NCI-H510A (cell line): ENCODE measurements around the gene PLXNB1.
A peak's percentile ranks its signal among the peaks of the same experiment; 100 is the strongest.
"Not testable (repeated sequence)": the region's sequence is repeated elsewhere in the genome, so short reads cannot be mapped to it uniquely, and the experiment has no call there.

ENCODE experiments used
- DNase-seq: peaks from one replicate; lab custom pipeline; 2025; lab: John Stamatoyannopoulos, UW

PLXNB1 gene, protein sequence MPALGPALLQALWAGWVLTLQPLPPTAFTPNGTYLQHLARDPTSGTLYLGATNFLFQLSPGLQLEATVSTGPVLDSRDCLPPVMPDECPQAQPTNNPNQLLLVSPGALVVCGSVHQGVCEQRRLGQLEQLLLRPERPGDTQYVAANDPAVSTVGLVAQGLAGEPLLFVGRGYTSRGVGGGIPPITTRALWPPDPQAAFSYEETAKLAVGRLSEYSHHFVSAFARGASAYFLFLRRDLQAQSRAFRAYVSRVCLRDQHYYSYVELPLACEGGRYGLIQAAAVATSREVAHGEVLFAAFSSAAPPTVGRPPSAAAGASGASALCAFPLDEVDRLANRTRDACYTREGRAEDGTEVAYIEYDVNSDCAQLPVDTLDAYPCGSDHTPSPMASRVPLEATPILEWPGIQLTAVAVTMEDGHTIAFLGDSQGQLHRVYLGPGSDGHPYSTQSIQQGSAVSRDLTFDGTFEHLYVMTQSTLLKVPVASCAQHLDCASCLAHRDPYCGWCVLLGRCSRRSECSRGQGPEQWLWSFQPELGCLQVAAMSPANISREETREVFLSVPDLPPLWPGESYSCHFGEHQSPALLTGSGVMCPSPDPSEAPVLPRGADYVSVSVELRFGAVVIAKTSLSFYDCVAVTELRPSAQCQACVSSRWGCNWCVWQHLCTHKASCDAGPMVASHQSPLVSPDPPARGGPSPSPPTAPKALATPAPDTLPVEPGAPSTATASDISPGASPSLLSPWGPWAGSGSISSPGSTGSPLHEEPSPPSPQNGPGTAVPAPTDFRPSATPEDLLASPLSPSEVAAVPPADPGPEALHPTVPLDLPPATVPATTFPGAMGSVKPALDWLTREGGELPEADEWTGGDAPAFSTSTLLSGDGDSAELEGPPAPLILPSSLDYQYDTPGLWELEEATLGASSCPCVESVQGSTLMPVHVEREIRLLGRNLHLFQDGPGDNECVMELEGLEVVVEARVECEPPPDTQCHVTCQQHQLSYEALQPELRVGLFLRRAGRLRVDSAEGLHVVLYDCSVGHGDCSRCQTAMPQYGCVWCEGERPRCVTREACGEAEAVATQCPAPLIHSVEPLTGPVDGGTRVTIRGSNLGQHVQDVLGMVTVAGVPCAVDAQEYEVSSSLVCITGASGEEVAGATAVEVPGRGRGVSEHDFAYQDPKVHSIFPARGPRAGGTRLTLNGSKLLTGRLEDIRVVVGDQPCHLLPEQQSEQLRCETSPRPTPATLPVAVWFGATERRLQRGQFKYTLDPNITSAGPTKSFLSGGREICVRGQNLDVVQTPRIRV (N-terminal part only)

DNA sequence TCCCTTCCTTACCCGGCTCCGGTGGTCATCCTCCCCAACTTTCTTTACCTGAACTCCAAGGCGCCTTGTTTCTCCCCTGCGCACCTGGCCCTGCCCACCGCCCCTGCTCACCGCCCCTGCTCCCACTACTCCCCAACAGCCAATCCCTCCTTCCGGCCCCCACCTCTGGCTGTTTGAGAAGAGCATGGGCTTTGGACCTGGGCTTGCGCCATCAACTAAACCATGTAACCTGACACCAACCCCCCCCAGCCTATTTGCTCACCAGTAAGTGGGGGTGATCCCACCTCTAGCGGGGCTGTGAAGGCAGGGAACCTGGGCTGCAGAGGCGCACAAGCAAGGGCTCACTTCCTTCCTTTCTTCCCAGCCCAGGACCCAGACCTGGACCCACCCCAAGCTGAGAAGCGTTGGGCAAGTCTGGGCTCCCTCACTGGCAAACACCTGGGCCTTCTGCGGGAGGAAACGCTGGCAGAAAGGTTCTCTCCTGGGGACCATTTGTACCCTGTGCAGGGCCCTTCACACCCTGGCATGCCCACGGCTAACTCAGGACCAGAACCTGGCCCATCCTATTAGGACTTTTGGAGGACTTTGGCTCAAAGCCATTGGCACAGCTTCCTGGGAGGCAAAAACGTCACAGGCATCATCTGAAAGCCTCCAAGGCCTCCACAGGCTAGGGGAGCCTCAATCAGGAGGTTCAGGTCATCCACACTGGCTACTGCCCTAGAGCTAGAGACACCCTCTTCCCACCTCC lies at the start of gene PLXNB1:
PLXNB1 (minus strand) TSS at position 127 of the 748 bp plus-strand sequence. CDS start 5,475 bp downstream, outside the sequence.
- DNase-seq = peak; percentile 82

DNA sequence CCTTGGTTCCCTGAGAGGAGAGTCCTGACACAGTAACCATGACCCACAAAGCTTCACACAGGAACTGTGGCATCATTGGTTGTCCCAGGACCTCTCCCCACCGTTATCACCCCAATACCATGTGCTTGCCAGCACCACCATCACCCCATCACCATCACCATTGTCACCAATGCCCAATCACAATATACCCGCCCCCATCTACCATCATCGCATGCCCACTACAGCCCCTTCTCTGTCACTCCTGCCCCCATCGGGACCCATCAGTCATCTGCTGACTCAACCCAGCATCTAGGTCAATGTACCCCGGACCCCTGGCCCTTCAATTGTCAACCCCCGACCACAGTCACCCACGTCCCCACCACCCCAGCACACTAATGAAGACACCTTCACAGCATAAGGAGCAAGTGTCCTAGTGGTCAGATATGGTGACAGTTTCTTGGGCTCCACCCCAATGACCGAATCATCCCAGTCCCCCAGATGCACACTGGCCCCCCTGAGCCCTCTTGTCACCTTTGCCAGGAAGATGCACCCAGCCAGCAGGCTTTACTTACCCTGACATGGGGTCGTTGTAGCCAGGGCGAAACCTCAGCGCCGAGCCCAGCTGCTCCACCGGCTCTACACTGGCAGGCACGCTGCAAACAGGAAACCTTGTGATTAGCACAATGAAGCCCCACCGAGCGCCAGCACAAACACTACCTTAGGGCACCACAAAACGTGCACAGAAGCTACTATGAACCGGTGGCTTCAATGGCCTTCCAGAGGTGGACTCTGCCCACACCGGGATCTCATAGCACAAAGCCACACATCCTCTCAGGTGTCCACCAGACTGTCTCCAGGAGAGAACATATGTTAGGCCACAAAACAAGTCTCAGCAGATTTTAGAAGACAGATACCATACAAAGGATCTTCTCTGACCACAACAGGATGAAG lies 49.0 kb upstream of the PLXNB1 start:
- DNase-seq = no peak

DNA sequence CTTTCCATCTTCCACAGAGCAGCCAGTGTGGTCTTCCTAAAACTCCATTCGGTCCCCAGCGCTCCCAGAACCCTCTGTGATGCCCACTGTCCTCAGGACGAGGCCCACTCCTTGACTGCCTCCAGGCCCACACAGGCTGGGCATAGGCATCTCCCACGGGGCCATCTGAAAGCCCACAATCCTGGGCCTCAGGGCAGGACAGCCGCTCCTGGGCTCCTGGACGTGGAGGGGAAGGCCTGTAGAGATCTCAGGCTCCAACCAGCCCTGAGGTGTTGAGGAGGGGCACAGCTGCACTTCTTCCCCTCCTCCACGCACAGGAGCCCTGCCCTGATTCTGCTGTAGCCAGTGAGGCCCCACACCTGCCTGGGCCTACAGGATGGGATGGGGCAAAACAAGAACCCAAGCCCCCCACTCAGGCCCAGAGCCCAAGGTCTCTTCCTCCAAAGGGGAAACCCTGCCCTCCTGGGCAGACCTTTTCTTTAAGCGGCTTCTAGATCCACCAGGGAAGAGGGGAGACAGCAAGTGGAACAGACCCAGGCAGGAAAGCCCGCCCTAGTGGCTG lies 48.2 kb upstream of the PLXNB1 start:
- no peak for DNase-seq

DNA sequence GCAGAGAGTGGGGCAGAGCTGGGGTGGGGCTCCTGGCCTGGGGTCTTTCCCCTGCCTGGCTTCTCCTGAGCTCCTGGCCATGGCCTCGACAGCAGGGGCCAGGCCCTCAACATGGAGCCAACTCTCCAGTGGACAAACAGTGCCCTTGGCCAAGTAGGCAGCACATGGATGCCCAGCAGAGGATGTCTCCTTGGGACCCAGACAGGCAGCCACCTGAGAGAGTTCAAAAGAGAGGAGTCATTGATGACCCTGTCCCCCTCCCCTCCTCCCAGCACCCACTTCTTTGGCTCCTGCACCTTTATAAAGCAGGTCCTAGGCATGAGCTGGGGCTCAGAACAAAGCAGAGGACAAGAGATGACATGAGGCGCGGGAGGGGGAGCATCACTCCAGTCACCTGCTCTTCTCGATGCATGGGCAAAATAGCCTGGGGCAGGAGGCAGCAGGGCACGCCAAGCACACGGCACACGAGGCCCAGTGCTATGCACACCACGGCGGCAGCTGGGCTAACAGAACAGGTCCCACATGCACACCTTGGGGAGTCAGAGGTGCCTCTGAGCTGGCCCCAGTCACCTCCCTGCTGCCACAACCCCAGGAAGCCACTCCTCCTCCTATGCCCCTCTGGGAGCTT lies 46.7 kb upstream of the PLXNB1 start:
- no peak for DNase-seq

DNA sequence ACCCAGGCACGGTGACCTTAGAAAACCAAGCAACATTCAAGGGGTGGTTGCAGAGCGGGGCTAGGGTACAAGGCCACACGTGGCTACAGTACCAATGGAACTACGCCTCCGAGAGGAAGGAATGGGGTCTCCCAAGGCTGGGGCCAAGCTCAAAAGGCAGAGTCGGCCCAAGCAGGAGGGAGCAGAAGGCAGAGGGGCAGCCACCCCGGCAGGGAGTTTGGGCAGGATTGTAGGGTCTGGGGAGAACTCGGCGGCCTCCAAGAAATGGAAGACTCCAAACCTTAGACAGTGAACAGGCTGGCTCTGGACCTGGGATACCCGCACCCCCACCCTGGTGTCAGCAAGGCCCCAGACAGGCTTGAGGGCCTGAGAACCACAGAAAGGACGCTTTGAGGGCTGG lies 45.3 kb upstream of the PLXNB1 start:
- DNase-seq = no peak

DNA sequence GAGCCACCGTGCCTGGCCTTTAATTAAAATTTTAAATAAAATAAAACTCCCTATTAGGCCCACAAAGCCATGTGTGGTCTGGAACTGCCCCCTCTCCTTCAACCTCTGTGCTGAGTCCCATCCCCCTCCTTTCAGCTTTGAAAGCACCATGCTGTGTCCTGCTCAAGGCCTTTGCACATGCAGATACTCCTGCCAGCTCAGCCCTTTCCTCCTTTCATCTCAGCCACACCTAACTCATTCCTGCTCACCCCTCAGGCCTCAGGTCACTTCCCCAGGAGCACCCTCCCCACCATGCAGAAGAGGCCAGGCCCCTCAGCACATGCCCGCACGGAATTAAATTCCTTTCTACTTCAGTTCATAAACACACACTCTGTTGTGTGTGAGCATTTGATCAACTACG lies 44.7 kb upstream of the PLXNB1 start:
- DNase-seq = no peak

DNA sequence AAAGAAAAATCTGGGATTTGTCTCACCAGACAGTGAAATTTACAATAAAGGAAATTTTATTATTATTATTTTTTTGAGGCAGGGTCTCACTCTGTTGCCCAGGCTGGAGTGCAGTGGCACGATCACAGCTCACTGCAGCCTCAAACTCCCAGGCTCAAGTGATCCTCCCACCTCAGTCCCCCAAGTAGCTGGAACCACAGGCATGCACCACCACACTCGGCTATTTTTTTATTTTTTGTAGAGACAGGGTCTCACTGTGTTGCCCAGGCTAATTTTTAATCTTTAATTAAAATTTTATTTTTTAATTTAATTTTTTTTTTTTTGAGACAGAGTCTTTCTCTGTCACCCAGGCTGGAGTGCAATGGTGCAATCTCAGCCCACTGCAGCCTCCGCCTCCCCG lies 44.1 kb upstream of the PLXNB1 start:
- DNase-seq = not testable (repeated sequence)

DNA sequence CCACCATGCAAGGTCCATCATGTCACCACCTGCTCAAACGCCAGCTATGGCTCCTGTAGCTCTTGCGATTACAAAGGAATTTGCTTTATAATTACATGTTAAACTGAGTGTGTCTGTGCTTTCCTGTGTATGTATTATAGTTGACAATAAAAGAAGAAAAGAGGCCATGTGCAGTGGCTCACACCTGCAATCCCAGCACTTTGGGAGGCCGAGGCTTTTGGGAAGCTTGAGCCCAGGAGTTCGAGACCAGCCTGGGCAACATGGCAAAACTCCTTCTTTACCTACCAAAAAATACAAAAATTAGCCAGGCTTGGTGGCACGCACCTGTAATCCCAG lies 43.7 kb upstream of the PLXNB1 start:
- DNase-seq = no peak

DNA sequence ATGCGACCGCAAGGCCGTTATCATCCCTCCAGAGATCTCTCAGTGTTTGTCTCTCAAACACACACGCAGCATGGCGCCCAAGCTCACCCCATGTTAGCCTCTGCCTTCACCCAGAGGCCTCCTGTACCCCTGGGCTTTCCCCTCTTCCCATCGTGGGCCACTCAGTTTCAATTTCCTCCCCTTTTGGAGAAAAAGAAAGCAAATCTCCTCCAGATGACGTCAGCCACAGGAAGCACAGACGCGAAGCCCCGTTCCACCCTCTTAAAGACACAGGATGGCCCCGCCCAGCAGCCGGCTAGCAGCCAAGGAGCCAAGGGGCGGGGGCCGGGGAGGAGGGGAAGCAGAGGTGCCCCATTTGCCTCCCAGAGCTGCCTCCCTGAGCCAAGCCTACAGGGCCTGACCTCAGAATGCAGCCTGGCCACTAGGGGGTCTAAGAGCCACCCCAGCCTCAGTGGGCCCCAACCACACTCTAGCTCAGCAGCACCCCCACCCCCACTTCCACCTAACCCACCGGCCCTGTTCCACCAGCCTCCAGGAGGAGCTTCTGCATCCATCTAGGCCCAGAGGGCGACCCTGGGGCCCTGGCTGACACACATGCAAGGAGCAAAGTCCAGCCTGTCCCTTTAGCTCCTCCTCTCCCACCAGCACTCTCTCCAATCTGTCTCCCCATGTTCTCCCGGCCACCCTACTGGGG lies 43.2 kb upstream of the PLXNB1 start:
- peak; percentile 76 for DNase-seq

DNA sequence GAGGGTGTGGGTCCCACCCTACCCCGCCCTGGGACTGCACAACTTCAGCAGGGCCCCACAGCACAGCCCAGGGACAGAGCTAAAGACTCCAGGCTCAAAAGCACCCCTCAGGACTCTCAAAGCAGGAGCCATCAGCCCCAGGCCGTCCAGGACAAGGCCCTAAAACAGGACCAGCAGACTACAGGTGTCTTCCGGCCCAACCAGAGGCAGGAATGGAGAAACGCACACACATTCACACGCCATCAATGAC lies 42.7 kb upstream of the PLXNB1 start:
- DNase-seq = no peak

DNA sequence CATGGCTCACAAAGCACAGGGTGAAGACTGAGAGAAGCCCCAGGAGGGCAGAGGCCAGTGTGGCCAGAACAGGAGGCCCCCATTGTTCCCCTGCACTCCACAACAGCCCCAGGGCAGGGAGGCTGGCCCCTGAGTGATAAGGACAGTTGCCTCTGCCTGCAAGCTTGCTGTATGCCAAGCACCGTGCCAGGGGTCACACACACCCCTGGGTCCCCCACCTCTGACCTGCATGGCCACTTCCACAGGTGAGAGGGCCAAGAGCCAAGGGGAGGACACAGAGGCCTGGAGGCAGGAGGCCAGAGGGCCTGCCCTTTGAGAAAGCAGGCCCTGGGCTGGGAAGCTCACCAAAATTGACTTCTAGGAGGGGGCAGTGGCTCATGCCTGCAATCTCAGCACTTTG lies 40.4 kb upstream of the PLXNB1 start:
- DNase-seq = no peak

DNA sequence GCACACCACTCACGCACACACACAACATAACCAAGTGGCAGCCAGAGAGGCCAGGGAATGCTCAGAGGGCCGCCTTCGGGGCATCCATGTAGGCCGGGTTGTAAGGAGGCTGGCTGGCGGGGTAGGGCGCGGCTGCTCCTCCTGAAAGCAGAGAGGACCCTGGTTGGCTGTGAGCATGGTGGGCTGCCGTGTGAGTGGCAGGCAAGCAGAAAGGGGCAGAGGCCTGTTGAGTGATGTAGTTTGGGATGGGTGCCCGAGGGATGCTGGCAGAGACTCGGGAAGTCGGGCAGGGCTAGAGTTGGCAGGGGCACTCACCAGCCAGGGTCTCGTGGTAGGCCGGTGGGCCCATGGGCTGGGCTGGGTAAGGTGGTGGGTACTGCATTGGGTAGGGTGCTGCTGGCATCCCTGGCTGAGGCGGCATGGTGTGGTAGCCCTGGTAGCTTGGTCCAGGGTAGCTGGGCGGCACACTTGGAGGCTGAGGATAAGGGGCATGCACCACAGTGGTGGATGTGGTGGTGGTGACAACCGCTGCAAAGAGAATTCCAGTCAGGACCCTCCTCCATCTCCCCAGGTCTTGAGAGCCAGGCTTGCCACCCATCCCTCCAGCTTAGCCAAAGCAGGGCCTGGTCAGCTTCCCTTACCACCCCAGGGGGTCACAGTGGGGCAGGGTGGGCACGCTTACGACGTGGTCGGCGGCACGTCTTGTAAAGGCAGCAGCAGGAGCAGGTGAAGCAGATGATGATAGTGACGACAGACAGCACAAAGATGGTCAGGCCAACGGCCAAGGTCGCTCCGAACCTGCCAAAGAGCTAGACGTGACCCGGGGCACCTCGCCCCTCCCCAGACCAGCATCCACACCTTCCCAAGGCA lies 39.4 kb upstream of the PLXNB1 start:
- no peak for DNase-seq

DNA sequence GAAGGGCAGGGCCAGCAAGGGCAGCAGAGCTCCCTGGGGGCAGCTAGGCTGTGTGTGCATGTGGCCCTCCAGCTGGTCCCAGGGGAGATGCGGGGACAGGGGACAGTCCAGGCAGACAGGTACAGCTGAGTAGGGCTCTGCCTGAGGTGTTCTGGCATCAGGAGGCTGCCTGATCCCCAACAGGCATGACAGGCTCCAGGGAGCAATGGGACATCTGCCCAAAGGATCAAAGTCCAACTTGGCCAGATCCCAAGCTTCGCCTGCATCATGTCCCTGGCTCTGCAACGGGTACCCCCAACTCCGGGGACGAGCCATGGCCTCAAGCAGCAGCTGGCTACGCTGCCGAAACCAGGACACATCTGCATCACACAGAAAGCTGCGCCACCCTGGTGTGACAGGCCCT lies 38.4 kb upstream of the PLXNB1 start:
- no peak for DNase-seq

DNA sequence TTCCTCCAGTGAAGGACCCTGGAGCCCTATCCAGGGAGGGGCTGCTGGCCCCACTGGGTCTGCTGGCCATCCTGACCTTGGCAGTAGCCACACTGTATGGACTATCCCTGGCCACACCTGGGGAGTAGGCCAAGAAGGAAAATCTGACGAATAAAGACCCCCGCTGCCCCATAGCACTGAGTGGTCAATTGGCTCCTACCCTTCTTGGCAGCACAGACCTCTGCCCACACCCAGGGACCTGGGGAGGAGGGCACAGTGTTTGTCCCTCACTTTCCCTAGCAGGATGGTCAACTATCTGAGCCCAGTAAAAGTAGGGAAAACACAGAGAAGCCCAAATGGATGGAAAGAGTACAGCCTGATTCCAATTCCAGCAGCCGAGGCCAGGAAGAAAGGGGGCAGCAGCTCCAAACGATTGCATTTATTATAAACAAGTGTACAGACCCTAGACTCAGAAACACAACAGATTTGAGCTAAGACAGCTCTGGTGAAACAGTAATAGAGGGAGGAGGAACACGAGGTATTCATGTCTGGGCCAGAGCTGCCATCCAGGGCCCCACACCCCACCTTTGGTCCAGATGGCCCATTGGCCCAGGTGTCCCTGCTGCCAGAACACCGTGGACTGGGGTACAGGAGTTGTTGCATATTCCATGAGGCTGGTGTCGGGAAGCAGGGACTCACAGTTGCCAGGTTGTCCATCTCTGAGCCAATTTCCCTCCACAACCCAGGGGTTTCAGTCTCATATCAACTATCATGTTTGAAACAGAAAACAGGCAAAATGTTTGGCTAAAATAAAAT lies 37.8 kb upstream of the PLXNB1 start:
- DNase-seq = no peak

DNA sequence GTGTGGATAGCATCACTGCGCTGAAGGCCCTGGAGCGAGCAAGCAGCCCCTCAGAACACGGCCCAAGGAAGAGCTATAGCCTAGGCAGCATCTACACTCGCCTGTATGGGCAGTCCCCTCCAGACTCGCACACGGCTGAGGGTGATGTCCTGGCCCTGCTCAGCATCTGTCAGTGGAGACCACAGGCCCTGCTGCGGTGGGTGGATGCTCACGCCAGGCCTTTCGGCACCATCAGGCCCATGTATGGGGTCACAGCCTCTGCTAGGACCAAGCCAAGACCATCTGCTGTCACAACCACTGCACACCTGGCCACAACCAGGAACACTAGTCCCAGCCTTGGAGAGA lies 37.2 kb upstream of the PLXNB1 start:
- no peak for DNase-seq

DNA sequence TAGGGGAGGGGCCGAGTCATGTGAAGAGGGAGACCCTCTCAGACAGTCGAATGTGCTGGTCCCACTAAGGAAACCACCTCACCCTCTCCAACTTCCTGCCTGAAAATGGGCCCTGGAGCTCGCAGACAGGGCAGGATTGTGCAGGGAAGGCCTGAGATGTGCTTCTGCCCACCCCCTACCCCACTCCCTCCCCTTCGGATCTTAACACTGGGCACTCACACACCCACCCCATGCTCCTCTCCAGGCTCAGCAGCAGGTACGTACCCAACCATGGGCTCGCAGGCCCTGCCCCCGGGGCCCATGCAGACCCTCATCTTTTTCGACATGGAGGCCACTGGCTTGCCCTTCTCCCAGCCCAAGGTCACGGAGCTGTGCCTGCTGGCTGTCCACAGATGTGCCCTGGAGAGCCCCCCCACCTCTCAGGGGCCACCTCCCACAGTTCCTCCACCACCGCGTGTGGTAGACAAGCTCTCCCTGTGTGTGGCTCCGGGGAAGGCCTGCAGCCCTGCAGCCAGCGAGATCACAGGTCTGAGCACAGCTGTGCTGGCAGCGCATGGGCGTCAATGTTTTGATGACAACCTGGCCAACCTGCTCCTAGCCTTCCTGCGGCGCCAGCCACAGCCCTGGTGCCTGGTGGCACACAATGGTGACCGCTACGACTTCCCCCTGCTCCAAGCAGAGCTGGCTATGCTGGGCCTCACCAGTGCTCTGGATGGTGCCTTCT lies 36.7 kb upstream of the PLXNB1 start:
- DNase-seq = no peak
